Measurements from ENCODE around the gene ZBTB44. TPM values are rescaled to one million over a fixed set of nuclear protein-coding genes. Genes with fewer than 3 reads are reported as not detected.
"Not testable (repeated sequence)": the region's sequence is repeated elsewhere in the genome, so short reads cannot be mapped to it uniquely, and the experiment has no call there.

Gene ZBTB44
- 13.2 TPM for polyA plus RNA-seq (2012; ENCODE audit: missing spikeins)

GRCh38 chr11:130314750-130315285, at the start of gene ZBTB44:
Gene ZBTB44, minus strand, starts transcription at chr11:130314917. Its CDS starts 53,044 bp downstream, at chr11:130261873.
- DNase-seq (ENCODE audit: insufficient read length), result peak; percentile 75
- TF ChIP-seq POLR2AphosphoS5 (IDR thresholded peaks at IDR 0.05; ENCODE audit: low read depth, low read length) (peak; percentile 54; the same call in 1 of the 2 replicates), TAF1 (IDR thresholded peaks at IDR 0.05; ENCODE audit: borderline replicate concordance, low read depth, low read length) (no peak)
- FAIRE-seq, result peak; percentile 100

GRCh38 chr11:130359419-130359818, 44.7 kb upstream of the ZBTB44 start:
- FAIRE-seq (no peak), DNase-seq (ENCODE audit: insufficient read length) (no peak)
- TF ChIP-seq TAF1 (IDR thresholded peaks at IDR 0.05; ENCODE audit: borderline replicate concordance, low read depth, low read length) (no peak), POLR2AphosphoS5 (IDR thresholded peaks at IDR 0.05; ENCODE audit: low read depth, low read length) (no peak), POLR2A (IDR thresholded peaks at IDR 0.05; ENCODE audit: low read depth, low read length) (no peak)

GRCh38 chr11:130358398-130358797, 43.7 kb upstream of the ZBTB44 start:
- FAIRE-seq (no peak), DNase-seq (ENCODE audit: insufficient read length) (no peak)
- TF ChIP-seq TAF1 (IDR thresholded peaks at IDR 0.05; ENCODE audit: borderline replicate concordance, low read depth, low read length) (no peak), POLR2AphosphoS5 (IDR thresholded peaks at IDR 0.05; ENCODE audit: low read depth, low read length) (no peak), POLR2A (IDR thresholded peaks at IDR 0.05; ENCODE audit: low read depth, low read length) (no peak)

- no peak for DNase-seq (ENCODE audit: insufficient read length)
- no peak for FAIRE-seq
- TF ChIP-seq POLR2A (IDR thresholded peaks at IDR 0.05; ENCODE audit: low read depth, low read length) (no peak), TAF1 (IDR thresholded peaks at IDR 0.05; ENCODE audit: borderline replicate concordance, low read depth, low read length) (no peak), POLR2AphosphoS5 (IDR thresholded peaks at IDR 0.05; ENCODE audit: low read depth, low read length) (no peak)
These were observed 32.5 kb upstream of the ZBTB44 start for GRCh38 chr11:130347261-130347660.

- no peak for DNase-seq (ENCODE audit: insufficient read length)
- TF ChIP-seq POLR2A (IDR thresholded peaks at IDR 0.05; ENCODE audit: low read depth, low read length), result no peak
- no peak for TF ChIP-seq POLR2AphosphoS5 (IDR thresholded peaks at IDR 0.05; ENCODE audit: low read depth, low read length)
- TF ChIP-seq TAF1 (IDR thresholded peaks at IDR 0.05; ENCODE audit: borderline replicate concordance, low read depth, low read length), result no peak
- no peak for FAIRE-seq
These were observed 30.1 kb upstream of the ZBTB44 start for GRCh38 chr11:130344841-130345240.

GRCh38 chr11:130340671-130341319, 26.1 kb upstream of the ZBTB44 start:
- TF ChIP-seq POLR2AphosphoS5 (IDR thresholded peaks at IDR 0.05; ENCODE audit: low read depth, low read length) (no peak), POLR2A (IDR thresholded peaks at IDR 0.05; ENCODE audit: low read depth, low read length) (no peak), TAF1 (IDR thresholded peaks at IDR 0.05; ENCODE audit: borderline replicate concordance, low read depth, low read length) (no peak)
- FAIRE-seq (no peak), DNase-seq (ENCODE audit: insufficient read length) (no peak)

- no peak for DNase-seq (ENCODE audit: insufficient read length)
- FAIRE-seq, result no peak
- TF ChIP-seq POLR2AphosphoS5 (IDR thresholded peaks at IDR 0.05; ENCODE audit: low read depth, low read length) (no peak), POLR2A (IDR thresholded peaks at IDR 0.05; ENCODE audit: low read depth, low read length) (no peak), TAF1 (IDR thresholded peaks at IDR 0.05; ENCODE audit: borderline replicate concordance, low read depth, low read length) (no peak)
These were observed 23.9 kb upstream of the ZBTB44 start for GRCh38 chr11:130338667-130339066.

GRCh38 chr11:130337281-130338089, 22.8 kb upstream of the ZBTB44 start:
- TF ChIP-seq POLR2AphosphoS5 (IDR thresholded peaks at IDR 0.05; ENCODE audit: low read depth, low read length), result no peak
- TF ChIP-seq POLR2A (IDR thresholded peaks at IDR 0.05; ENCODE audit: low read depth, low read length), result no peak
- TF ChIP-seq TAF1 (IDR thresholded peaks at IDR 0.05; ENCODE audit: borderline replicate concordance, low read depth, low read length), result no peak
- FAIRE-seq, result no peak
- DNase-seq (ENCODE audit: insufficient read length), result no peak

- not testable (repeated sequence) for FAIRE-seq; DNase-seq (ENCODE audit: insufficient read length)
These were observed 16.7 kb upstream of the ZBTB44 start for GRCh38 chr11:130331397-130331796.

GRCh38 chr11:130330101-130330684, 15.5 kb upstream of the ZBTB44 start:
- DNase-seq (ENCODE audit: insufficient read length) (no peak), FAIRE-seq (no peak)
- TF ChIP-seq POLR2AphosphoS5 (IDR thresholded peaks at IDR 0.05; ENCODE audit: low read depth, low read length) (no peak), POLR2A (IDR thresholded peaks at IDR 0.05; ENCODE audit: low read depth, low read length) (no peak), TAF1 (IDR thresholded peaks at IDR 0.05; ENCODE audit: borderline replicate concordance, low read depth, low read length) (no peak)

- no peak for FAIRE-seq
- TF ChIP-seq TAF1 (IDR thresholded peaks at IDR 0.05; ENCODE audit: borderline replicate concordance, low read depth, low read length) (no peak), POLR2A (IDR thresholded peaks at IDR 0.05; ENCODE audit: low read depth, low read length) (no peak), POLR2AphosphoS5 (IDR thresholded peaks at IDR 0.05; ENCODE audit: low read depth, low read length) (no peak)
- no peak for DNase-seq (ENCODE audit: insufficient read length)
These were observed 13.7 kb upstream of the ZBTB44 start for GRCh38 chr11:130328420-130328819.

Measured in GM12892 (cell line).